Endodermal cell (in vitro differentiated cells): Measurements from ENCODE around the gene UTRN. TPM values are rescaled to one million over a fixed set of nuclear protein-coding genes. Genes with fewer than 3 reads are reported as not detected.
A peak's percentile ranks its signal among the peaks of the same experiment; 100 is the strongest.

ENCODE experiments used
- DNase-seq: peaks from one replicate; pipeline ENCODE4 v3.0.0-alpha.2; 2017
- H3K27ac ChIP-seq: 2 replicates; pipeline ENCODE4 v1.5.1; 2013; ENCODE audit warnings: mild to moderate bottlenecking, low read depth, low read length, moderate library complexity
- H3K27me3 ChIP-seq: 2 replicates; pipeline ENCODE4 v1.6.1; 2013; ENCODE audit warnings: mild to moderate bottlenecking, low read length, moderate library complexity; ENCODE audit not compliant: insufficient read depth, control insufficient read depth, poor library complexity, severe bottlenecking
- H3K36me3 ChIP-seq: 2 replicates; pipeline ENCODE4 v1.7.0; 2013; ENCODE audit warnings: mild to moderate bottlenecking, low read length, moderate library complexity; ENCODE audit not compliant: control insufficient read depth, insufficient read depth
- H3K4me1 ChIP-seq: one replicate; pipeline ENCODE4 v1.7.0; 2013; ENCODE audit warnings: low read length; ENCODE audit not compliant: control insufficient read depth, insufficient read depth
- H3K4me3 ChIP-seq: 2 replicates; pipeline ENCODE4 v1.5.1; 2013; ENCODE audit warnings: mild to moderate bottlenecking, low read length, moderate library complexity
- H3K9ac ChIP-seq: 2 replicates; pipeline ENCODE4 v1.6.1; 2013; ENCODE audit warnings: mild to moderate bottlenecking, low read length, moderate library complexity; ENCODE audit not compliant: poor library complexity, severe bottlenecking; ENCODE audit errors: extremely low read depth
- H3K9me3 ChIP-seq: 2 replicates; pipeline ENCODE4 v1.6.1; 2013; ENCODE audit warnings: mild to moderate bottlenecking, low read length, moderate library complexity; ENCODE audit not compliant: control insufficient read depth
- H3K27ac Mint-ChIP-seq: 2 replicates; pipeline ENCODE4 v1.8.0; 2020; ENCODE audit warnings: mixed read lengths
- H3K27me3 Mint-ChIP-seq: 2 replicates; pipeline ENCODE4 v1.8.0; 2021; ENCODE audit warnings: mild to moderate bottlenecking, mixed read lengths; ENCODE audit not compliant: insufficient read depth
- H3K36me3 Mint-ChIP-seq: 2 replicates; pipeline ENCODE4 v1.8.0; 2020; ENCODE audit warnings: low read depth, mixed read lengths
- H3K4me1 Mint-ChIP-seq: 2 replicates; pipeline ENCODE4 v1.8.0; 2020; ENCODE audit warnings: mixed read lengths
- H3K4me3 Mint-ChIP-seq: 2 replicates; pipeline ENCODE4 v1.8.0; 2020; ENCODE audit warnings: mild to moderate bottlenecking, moderate library complexity, mixed read lengths
- H3K9me3 Mint-ChIP-seq: 2 replicates; pipeline ENCODE4 v1.8.0; 2020; ENCODE audit warnings: mild to moderate bottlenecking, mixed read lengths
- CTCF ChIP-seq: fragments of 200-600 bp; sonication (generic); conservative IDR thresholded peaks from 2 replicates; pipeline ENCODE4 v1.5.0; 2021; ENCODE audit warnings: antibody characterized with exemption, mild to moderate bottlenecking
- WGBS, 2 experiments: methylation state at CpG; one replicate each; pipeline versions ENCODE4 v1.1.5 to v1.1.7; 2013; ENCODE audit warnings: missing lambda C conversion rate in 2 of 2, mixed read lengths in 1 of 2; ENCODE audit not compliant: insufficient coverage in 1 of 2, insufficient read length in 1 of 2; 5-methylcytosine and 5-hydroxymethylcytosine counted together
- total RNA-seq, 2 donors: library from RNA; stranded (reverse); fragmentation: NEBNext Ultra II Directional in 1 of 2; extraction: Animal tissue kit (Norgen Biotek cat#: 25700) in 1 of 2; gene quantifications; 2 replicates in 1 of 2; 3 replicates in 1 of 2; pipeline ENCODE4 v1.2.1, GENCODE V29; 2021

UTRN gene
- total RNA-seq, 2 donors from 2014 or later: 67.7 to 79.7 TPM

GRCh38 chr6:144285548-144285797 lies 338 bp downstream of the UTRN start:
- peak overlapping the region; percentile 97 for H3K27ac ChIP-seq
- Mint-ChIP-seq H3K4me3 (peak overlapping the region; percentile 89), H3K9me3 (no peaks in the 10 kb centered on the region), H3K36me3 (peaks cover 7% of the 10 kb centered on the region), H3K27me3 (peaks cover 7% of the 10 kb centered on the region), H3K27ac (peak overlapping the region; percentile 95), H3K4me1 (peaks cover 11% of the 10 kb centered on the region)
- no peaks in the 10 kb centered on the region for H3K27me3 ChIP-seq
- WGBS, 2 experiments: 0% methylated on average over 4 to 15 of the region's 15 CpGs
- H3K36me3 ChIP-seq: peaks cover 9% of the 10 kb centered on the region
- no peak for DNase-seq
- peak overlapping the region; percentile 90 for H3K4me3 ChIP-seq
- TF ChIP-seq CTCF: no peak
- peak overlapping the region; percentile 84 for H3K9ac ChIP-seq
- H3K4me1 ChIP-seq: peaks cover 3% of the 10 kb centered on the region
- H3K9me3 ChIP-seq: no peaks in the 10 kb centered on the region

- no peak for TF ChIP-seq CTCF
- Histone ChIP-seq H3K4me1 (peaks cover 3% of the 10 kb centered on the region), H3K9ac (peak overlapping the region; percentile 84), H3K4me3 (peak overlapping the region; percentile 90), H3K27me3 (no peaks in the 10 kb centered on the region), H3K27ac (peak overlapping the region; percentile 97), H3K9me3 (no peaks in the 10 kb centered on the region), H3K36me3 (peaks cover 10% of the 10 kb centered on the region)
- DNase-seq: peak; percentile 80
- peak overlapping the region; percentile 95 for H3K27ac Mint-ChIP-seq
- peaks cover 7% of the 10 kb centered on the region for H3K27me3 Mint-ChIP-seq
- no peaks in the 10 kb centered on the region for H3K9me3 Mint-ChIP-seq
- H3K4me3 Mint-ChIP-seq: peak overlapping the region; percentile 89
- H3K4me1 Mint-ChIP-seq: peaks cover 11% of the 10 kb centered on the region
- peaks cover 8% of the 10 kb centered on the region for H3K36me3 Mint-ChIP-seq
- 0% methylated on average over 11 to 51 of the region's 51 CpGs for WGBS, 2 experiments
Measured at GRCh38 chr6:144285798-144286502, 815 bp downstream of the UTRN start.

GRCh38 chr6:144286503-144287393 lies 1.6 kb downstream of the UTRN start:
- H3K27ac ChIP-seq: peak overlapping the region; percentile 54

More at GRCh38 chr6:144286503-144287393, 1.6 kb downstream of the UTRN start:
- Histone ChIP-seq H3K9me3 (no peaks in the 10 kb centered on the region), H3K36me3 (peaks cover 12% of the 10 kb centered on the region), H3K9ac (peak overlapping the region; percentile 84), H3K4me1 (peaks cover 3% of the 10 kb centered on the region), H3K27me3 (no peaks in the 10 kb centered on the region), H3K4me3 (peak overlapping the region; percentile 90)
- TF ChIP-seq CTCF: no peak
- DNase-seq: peak; percentile 94
- H3K36me3 Mint-ChIP-seq: peaks cover 11% of the 10 kb centered on the region
- no peaks in the 10 kb centered on the region for H3K9me3 Mint-ChIP-seq
- H3K4me1 Mint-ChIP-seq: peaks cover 11% of the 10 kb centered on the region
- peaks cover 7% of the 10 kb centered on the region for H3K27me3 Mint-ChIP-seq
- peak overlapping the region; percentile 89 for H3K4me3 Mint-ChIP-seq
- peak overlapping the region; percentile 95 for H3K27ac Mint-ChIP-seq
- 0% methylated on average over 22 to 53 of the region's 53 CpGs for WGBS, 2 experiments
